HG03108 (cell line): Measurements from ENCODE around the gene YWHAH.
"Not testable (repeated sequence)": the region's sequence is repeated elsewhere in the genome, so short reads cannot be mapped to it uniquely, and the experiment has no call there.

ENCODE experiments used
- ATAC-seq: cut with Tn5 transposase; IDR thresholded peaks from one replicate; pipeline ENCODE4 v1.9.1; 2021; ENCODE audit warnings: moderate library complexity; ENCODE audit not compliant: unreplicated experiment

The YWHAH gene

DNA sequence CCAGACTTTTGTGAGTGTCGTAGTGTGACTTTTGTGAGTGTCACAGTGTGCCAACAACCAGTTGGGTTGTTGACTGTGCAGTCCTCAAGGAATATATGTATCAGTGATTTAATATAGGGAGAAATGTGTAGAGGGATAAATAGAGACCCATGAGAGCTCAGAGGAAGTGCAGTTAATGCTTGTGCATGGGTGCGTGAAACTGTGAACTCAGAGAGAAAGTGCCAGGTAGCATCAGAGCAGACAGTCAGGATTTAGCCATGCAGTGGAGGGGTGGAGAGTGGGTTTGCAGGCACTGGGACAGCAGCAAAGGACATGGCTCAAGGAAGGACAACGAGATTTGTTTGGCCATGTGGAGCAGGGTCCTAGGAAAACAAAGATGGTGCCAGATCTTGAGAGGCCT is 33.6 kb downstream of the YWHAH start:
- ATAC-seq: no peak

DNA sequence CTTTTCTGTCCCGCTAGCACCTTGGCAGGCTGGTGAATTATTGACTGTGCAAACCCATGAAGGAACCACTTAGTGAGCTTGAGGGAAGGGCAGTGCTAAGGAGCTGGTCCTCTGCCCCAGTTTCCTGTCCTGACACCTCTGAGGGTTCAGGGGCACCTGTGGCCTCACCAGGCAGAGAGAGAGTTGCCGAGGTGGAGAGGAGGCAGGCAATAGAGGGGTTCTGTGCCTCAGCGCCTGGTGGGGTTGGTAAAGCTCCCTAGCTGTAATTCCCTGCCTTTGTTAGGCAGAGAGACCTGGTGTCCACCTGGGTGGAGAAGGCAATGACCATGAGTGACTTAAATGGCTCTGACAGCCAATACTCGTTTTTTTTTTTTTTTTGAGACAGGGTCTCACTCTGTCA is 36.3 kb downstream of the YWHAH start:
- ATAC-seq: no peak

DNA sequence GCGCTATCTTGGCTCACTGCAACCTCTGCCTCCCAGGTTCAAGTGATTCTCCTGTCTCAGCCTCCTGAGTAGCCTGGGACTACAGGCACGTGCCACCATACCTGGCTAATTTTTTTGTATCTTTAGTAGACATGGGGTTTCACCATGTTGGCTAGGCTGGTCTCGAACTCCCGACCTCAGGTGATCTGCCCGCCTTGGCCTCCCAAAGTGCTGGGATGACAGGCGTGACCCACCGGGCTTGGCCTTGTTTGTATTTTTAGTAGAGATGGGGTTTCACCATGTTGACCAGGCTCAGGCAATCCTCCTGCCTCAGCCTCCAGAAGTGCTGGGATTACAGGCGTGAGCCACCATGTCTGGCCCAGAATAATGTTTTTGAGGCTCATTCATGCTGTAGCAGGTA is 37.6 kb downstream of the YWHAH start:
- ATAC-seq: not testable (repeated sequence)

DNA sequence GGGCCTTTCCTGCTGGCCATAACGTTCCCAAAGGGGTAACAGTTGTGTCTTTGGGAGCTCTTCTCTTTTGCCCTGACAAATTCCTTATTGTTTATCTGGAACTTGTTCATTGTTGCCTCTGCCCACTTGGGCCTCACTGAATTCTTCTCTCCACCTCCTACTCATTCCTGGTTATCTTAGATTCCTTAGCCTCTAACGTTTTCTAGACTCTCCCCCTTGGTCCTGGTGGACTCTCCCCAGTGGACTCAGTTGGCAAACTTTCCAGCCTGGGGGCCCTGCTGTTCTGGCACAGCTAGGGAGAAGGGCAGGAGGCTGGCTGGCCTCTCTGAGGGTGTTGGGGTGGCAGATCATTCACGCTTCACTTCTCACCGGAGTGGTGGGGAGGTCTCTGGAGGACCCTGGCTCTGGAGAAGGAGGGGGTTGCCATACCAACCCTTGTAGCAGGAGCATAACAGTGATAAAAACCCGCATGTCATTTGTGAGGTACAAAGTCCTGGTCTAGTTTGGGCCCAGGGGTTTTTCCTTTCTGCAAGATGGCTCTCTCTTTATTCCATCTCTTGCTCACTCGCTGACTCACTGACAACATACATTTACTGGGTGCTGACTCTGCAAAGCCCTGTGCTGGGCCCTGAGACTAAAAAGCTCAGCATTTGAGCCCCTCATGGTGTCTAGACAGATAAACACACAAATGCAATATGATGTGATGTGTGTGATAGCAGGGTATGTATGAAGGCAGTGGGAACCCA is 39.7 kb downstream of the YWHAH start:
- ATAC-seq: no peak

DNA sequence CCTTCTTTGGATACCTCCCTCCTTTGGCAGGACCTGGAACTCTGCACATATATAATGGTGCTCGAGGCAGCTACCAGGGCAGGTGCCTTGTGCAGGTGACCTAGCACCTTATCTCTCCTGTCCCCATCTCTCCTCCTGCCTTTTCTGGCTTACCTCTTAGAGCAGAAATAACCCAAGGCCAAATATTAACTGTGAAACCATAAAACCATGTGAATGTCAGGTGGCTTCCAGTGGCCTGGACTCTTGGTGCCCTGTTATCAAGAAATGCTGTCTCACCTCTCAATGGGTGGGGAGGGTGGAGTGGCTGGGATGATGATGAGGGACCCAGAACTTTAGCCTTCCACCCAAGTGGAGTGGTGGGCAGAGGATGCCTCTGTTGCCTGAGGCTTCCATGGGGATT is 42.9 kb downstream of the YWHAH start:
- ATAC-seq: no peak

DNA sequence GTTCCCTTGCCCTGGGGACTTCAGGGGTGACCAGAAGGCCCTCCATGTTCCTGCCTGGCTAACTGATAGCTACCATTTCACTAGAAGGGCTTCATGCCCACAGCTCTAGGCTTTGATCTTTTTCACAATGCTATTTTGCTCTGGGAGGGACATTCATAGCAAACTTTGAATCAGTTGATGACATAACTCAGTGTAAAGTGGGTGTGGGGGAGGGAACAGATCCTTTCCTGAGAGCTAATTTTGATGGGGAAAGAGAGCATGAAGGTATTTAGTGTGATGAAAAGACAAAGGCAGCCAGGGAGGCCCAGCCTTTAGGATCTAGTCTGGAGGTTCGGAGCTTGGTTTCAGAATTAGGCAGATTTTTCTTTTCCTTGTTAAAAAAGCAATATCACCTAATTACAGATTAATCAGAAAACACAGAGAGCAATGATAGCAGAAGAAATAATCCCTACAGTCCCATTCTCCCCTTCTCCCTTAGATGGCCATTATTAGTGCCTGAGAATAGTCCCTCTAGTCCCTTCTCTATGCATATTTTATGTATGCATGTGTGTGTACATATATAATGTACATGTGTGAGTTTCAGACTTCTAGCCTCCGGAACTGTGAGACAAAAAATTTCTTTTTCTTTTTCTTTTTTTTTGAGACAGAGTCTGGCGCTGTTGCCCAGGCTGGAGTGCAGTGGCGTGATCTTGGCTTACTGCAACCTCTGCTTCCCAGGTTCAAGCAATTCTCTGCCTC is 46.9 kb downstream of the YWHAH start:
- ATAC-seq: no peak

DNA sequence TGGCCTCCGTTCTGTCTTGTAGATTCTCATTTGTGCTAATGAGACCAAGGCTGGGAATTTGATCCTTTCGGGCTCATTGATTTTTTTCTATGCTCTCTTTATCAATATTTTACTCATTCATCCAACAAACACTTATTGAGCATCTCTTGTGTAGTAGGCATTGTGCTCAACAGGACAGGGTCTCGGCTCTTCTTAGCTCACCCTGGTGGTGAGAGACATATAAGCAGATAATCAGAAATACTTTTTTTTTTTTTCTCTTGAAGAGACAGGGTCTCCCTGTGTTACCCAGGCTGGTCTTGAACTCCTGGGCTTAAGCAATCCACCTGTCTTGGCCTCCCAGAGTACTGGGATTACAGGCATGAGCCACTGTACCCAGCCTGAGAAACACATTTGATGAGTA is 50.7 kb downstream of the YWHAH start:
- ATAC-seq: no peak

DNA sequence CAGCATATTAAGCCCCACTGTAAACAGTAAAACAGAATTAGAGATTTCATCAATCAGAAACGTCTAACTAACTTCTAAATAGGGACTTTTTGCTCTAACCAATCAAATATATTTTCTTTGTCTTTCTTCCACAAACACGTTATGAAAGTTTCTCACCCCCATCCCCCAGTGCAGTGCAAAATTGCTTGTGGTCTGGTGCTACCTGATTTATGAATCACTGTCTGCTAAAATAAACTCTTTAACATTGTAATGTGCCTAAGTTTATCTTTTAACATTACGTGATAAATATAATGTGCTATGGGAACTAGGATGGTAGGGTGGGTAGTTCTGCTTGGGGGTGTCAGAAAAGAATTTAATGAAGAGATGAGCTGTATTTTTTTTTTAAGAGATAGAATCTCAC is 51.5 kb downstream of the YWHAH start:
- ATAC-seq: no peak

DNA sequence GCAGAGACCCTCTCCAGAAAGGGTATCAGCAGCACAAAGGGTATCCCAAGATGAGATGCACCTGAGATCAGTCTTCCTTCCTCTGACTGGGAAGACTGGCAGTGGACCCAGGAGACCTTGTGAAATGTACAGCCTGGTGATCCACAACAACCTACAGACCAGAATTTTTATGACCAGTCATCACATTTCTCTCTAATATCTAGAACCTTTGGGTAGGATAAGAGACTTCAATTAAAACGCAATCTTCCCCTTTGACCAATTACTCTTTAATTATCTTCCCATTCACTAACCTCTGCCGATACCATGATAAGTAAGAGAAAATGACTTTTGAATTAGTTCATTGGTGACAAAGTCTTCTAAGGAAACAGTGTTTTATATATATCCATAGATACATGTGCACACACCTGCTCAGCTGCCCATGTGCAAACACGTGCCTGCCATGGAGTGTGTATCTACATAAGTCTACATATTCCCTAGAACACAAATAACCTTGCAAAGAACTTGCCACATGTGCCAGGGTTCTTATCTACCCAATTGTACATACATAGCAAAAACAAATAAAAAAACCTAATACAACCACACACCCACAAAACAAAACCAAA is 54.5 kb downstream of the YWHAH start:
- ATAC-seq: no peak

DNA sequence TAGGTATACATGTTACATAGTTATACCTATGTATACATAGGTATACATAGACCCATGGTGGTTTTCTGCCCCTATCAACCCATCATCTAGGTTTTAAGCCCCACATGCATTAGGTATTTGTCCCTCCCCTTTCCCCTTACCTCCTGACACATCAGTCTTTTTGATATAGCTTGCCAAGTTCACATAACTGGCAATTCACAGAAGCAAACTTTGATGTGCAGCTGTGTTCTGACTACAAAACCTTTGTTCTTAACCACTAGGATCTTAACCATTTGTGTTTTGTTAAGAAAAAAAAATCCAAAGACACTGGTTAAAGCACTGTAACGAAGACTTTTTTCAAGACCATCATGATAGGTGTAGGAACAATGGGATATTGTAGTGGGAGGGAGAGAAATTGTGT is 55.8 kb downstream of the YWHAH start:
- ATAC-seq: no peak

DNA sequence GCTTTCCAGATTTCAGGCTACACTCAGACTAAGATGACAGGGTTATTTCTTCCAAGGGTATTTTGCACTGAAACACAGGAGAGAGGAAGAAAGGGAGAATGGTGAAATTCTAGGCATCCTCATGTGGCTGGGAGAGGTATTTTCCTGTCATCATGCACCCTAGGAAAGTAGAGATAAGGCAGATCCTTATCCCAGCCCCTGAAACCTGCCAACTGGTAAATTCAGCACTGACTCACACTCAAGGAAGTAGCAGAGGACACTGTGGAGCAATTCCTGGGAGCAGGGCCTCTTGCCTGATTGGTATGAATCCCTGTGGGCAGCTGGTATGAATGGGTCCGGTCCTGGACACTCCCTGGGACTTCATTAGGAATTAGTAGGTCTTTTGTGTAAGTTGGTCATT is 61.1 kb downstream of the YWHAH start:
- no peak for ATAC-seq
